Naive thymus-derived CD4-positive, alpha-beta T cell (primary cell): ENCODE measurements around the gene MYL3. TPM values are rescaled to one million over a fixed set of nuclear protein-coding genes. Genes with fewer than 3 reads are reported as not detected.

ENCODE experiments used
- ATAC-seq: fragments of 150-1000 bp; cut with Tn5 transposase; 2 replicates; pipeline ENCODE4 v1.10.0; 2021; ENCODE audit warnings: mild to moderate bottlenecking, moderate library complexity
- CTCF ChIA-PET: fragments of 350-600 bp; sonication (Branson Sonifier 250); formaldehyde crosslinking; loops from one replicate; lab custom pipeline; 2021; ENCODE audit warnings: antibody characterized with exemption; lab: Charles Lee
- POLR2A ChIA-PET: fragments of 350-600 bp; sonication (Branson Sonifier 250); formaldehyde crosslinking; loops from one replicate; lab custom pipeline; 2021; ENCODE audit warnings: antibody characterized with exemption, inconsistent platforms; lab: Charles Lee
- DNase-seq, 9 donors: peaks; one replicate each; pipeline versions ENCODE4 v3.0.0 to v3.0.0-alpha.2; 2020 to 2022; ENCODE audit warnings: mixed read lengths in 1 of 9
- H3K27ac ChIP-seq: one replicate; pipeline ENCODE4 v1.7.0; 2013; ENCODE audit warnings: mild to moderate bottlenecking, low read depth, low read length, moderate library complexity
- H3K27me3 ChIP-seq, 2 donors: one replicate each; pipeline ENCODE4 v1.7.0; 2013; ENCODE audit warnings: low read length in 2 of 2, mild to moderate bottlenecking in 2 of 2, moderate library complexity in 2 of 2; ENCODE audit not compliant: control insufficient read depth in 2 of 2, insufficient read depth in 2 of 2
- H3K36me3 ChIP-seq, 3 experiments: 1 replicate in 2 of 3; 2 replicates in 1 of 3; pipeline ENCODE4 v1.7.0; 2013; ENCODE audit warnings: low read length in 3 of 3, mild to moderate bottlenecking in 3 of 3, moderate library complexity in 1 of 3; ENCODE audit not compliant: insufficient read depth in 3 of 3, control insufficient read depth in 2 of 3
- H3K4me1 ChIP-seq, 2 donors: one replicate each; pipeline ENCODE4 v1.7.0; 2013; ENCODE audit warnings: low read length in 2 of 2, mild to moderate bottlenecking in 2 of 2, moderate library complexity in 1 of 2; ENCODE audit not compliant: control insufficient read depth in 2 of 2, insufficient read depth in 2 of 2
- H3K4me3 ChIP-seq: 2 replicates; pipeline ENCODE4 v1.7.0; 2013; ENCODE audit warnings: mild to moderate bottlenecking, low read length
- H3K9me3 ChIP-seq, 3 experiments: 1 replicate in 2 of 3; 2 replicates in 1 of 3; pipeline ENCODE4 v1.7.0; 2013; ENCODE audit warnings: low read length in 3 of 3; ENCODE audit not compliant: control insufficient read depth in 2 of 3
- H3K27ac Mint-ChIP-seq, 9 donors: one replicate each; pipeline ENCODE4 v1.8.0; 2020 to 2022; ENCODE audit warnings: mixed read lengths in 9 of 9, mild to moderate bottlenecking in 8 of 9, moderate library complexity in 5 of 9, inconsistent platforms in 2 of 9
- H3K27me3 Mint-ChIP-seq, 5 donors: one replicate each; pipeline ENCODE4 v1.8.0; 2021 to 2022; ENCODE audit warnings: mixed read lengths in 5 of 5, mild to moderate bottlenecking in 1 of 5
- H3K36me3 Mint-ChIP-seq, 5 donors: one replicate each; pipeline ENCODE4 v1.8.0; 2020 to 2022; ENCODE audit warnings: mixed read lengths in 5 of 5, mild to moderate bottlenecking in 3 of 5, inconsistent platforms in 1 of 5
- H3K4me1 Mint-ChIP-seq, 7 donors: one replicate each; pipeline ENCODE4 v1.8.0; 2020 to 2022; ENCODE audit warnings: mixed read lengths in 7 of 7, mild to moderate bottlenecking in 3 of 7, inconsistent platforms in 1 of 7
- H3K4me3 Mint-ChIP-seq, 10 donors: one replicate each; pipeline ENCODE4 v1.8.0; 2020 to 2022; ENCODE audit warnings: mild to moderate bottlenecking in 10 of 10, mixed read lengths in 10 of 10, moderate library complexity in 6 of 10, inconsistent platforms in 2 of 10
- H3K9me3 Mint-ChIP-seq, 11 donors: one replicate each; pipeline ENCODE4 v1.8.0; 2020 to 2022; ENCODE audit warnings: mixed read lengths in 11 of 11, mild to moderate bottlenecking in 4 of 11, inconsistent platforms in 1 of 11, moderate library complexity in 1 of 11
- intact Hi-C, 2 donors: fragments of 100-400 bp; cut with micrococcal nuclease; formaldehyde crosslinking; loops; one replicate each; pipeline ENCODE4 v1.15.1; 2023
- polyA plus RNA-seq, 2 donors: library from polyadenylated mRNA; unstranded; fragments of 300-500 nt; fragmentation: Illumina TruSeq; gene quantifications; one replicate each; pipeline ENCODE4 v1.2.3, GENCODE V29; 2021
- total RNA-seq, 6 experiments: library from RNA in 5 of 6; stranded (reverse) in 5 of 6; gene quantifications; 1 replicate in 5 of 6; 2 replicates in 1 of 6; pipeline ENCODE4 v1.2.3 and lab custom pipeline; 2021 to 2026

MYL3 gene
- total and polyA plus RNA-seq, 7 experiments from 2014 or later, result not detected

DNA sequence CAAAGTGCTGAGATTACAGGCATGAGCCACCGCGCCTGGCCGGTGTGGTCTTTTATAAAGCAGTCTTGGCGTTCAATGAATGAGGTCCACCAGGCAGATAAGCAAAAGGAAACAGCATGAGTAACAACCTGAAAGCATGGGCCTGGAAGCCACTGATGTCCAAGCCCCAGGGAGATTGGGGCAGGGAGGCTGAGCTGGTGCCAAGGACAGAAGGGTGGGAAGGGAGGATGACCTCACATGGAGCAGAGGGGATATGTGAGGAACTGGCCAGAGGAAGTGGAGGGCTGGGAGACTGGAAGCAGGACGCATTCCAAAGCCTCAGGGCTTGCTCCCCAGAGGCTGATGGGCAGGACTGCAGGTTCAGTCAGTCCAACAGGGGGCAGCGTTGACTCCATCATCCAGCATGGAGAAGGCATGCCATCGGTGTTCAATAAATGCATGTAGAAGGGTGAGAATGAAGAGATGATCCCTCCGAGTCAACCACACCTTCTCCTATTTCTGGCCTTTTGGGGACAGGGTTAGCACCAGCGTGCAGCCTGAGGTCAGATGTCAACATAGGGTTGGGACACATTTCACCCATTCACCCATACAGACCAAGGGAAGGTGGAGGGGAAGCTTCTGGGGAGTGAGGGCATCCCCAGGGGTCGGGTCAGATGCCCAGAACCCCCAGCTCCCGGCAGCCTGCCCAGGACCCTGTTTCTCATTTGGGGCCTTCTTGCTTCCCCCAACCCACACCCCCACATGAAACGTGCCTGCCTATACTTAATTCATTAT lies 14.8 kb downstream of the MYL3 start:
- Histone ChIP-seq H3K4me1 (peaks cover 0 to 11% of the 10 kb centered on the region in 2 donors), H3K27me3 (no peaks in the 10 kb centered on the region), H3K9me3 (no peaks in the 10 kb centered on the region), H3K4me3 (no peak overlapping the region), H3K36me3 (no peaks in the 10 kb centered on the region), H3K27ac (no peak overlapping the region)
- Mint-ChIP-seq H3K4me1 (peaks cover 0 to 14% (median 5%) of the 10 kb centered on the region in 7 donors), H3K9me3 (peaks cover 0 to 4% (median 0%) of the 10 kb centered on the region in 11 donors), H3K36me3 (no peaks in the 10 kb centered on the region), H3K4me3 (peak overlapping the region in 1 of 10 donors; percentile 70), H3K27ac (peak overlapping the region in 1 of 9 donors; percentile 47), H3K27me3 (peaks cover 0 to 17% (median 0%) of the 10 kb centered on the region in 5 donors)
- ChIA-PET POLR2A (no interaction called here), CTCF (no interaction called here)
- peak in 3 of 9 donors; percentile 9 to 24 (median 17) for DNase-seq
- intact Hi-C loops, result loop anchor here in 1 of 2 donors (5.0 kb wide), 1 partner anchor 156 kb away; the partner anchor contains the start of gene ALS2CL
- ATAC-seq, result no peak

GRCh38 chr3:46847744-46848143 lies 15.5 kb downstream of the MYL3 start:
- H3K4me3 Mint-ChIP-seq, result no peak overlapping the region
- H3K9me3 Mint-ChIP-seq, result peaks cover 0 to 9% (median 2%) of the 10 kb centered on the region in 11 donors
- H3K27me3 Mint-ChIP-seq, result peaks cover 0 to 23% (median 0%) of the 10 kb centered on the region in 5 donors
- H3K36me3 Mint-ChIP-seq, result no peaks in the 10 kb centered on the region
- Histone ChIP-seq H3K36me3 (no peaks in the 10 kb centered on the region), H3K27me3 (no peaks in the 10 kb centered on the region), H3K4me3 (no peak overlapping the region), H3K9me3 (no peaks in the 10 kb centered on the region), H3K27ac (no peak overlapping the region), H3K4me1 (peaks cover 0 to 11% of the 10 kb centered on the region in 2 donors)
- H3K27ac Mint-ChIP-seq, result no peak overlapping the region
- DNase-seq (no peak), ATAC-seq (no peak)
- intact Hi-C loops, result loop anchor here in 1 of 2 donors (2.0 to 5.0 kb wide), 3 partner anchors 35 to 435 kb away; partner anchors contain the start of genes ALS2CL, KIF9 and KLHL18
- peaks cover 0 to 14% (median 5%) of the 10 kb centered on the region in 7 donors for H3K4me1 Mint-ChIP-seq
- CTCF ChIA-PET, result interaction anchor here (0.8 kb wide), 1 partner anchor 12 kb away, joined by 5 read pairs; no protein-coding TSS in a partner anchor
- POLR2A ChIA-PET, result no interaction called here

- CTCF ChIA-PET, result interaction anchor here (0.7 to 1.0 kb wide), 3 partner anchors 13 to 122 kb away, joined by 3 to 5 read pairs (median 3); no protein-coding TSS in a partner anchor
- Histone ChIP-seq H3K27me3 (no peaks in the 10 kb centered on the region), H3K27ac (peak overlapping the region; percentile 65), H3K36me3 (no peaks in the 10 kb centered on the region), H3K4me3 (peak overlapping the region; percentile 66), H3K4me1 (peaks cover 0 to 11% of the 10 kb centered on the region in 2 donors), H3K9me3 (no peaks in the 10 kb centered on the region)
- no peak for ATAC-seq
- peaks cover 0 to 29% (median 0%) of the 10 kb centered on the region in 5 donors for H3K27me3 Mint-ChIP-seq
- H3K4me3 Mint-ChIP-seq, result peak overlapping the region; percentile 50 to 91 (median 74)
- peaks cover 0 to 14% (median 5%) of the 10 kb centered on the region in 7 donors for H3K4me1 Mint-ChIP-seq
- intact Hi-C loops, result loop anchor here in 1 of 2 donors (1.0 to 5.0 kb wide), 4 partner anchors 34 to 436 kb away; partner anchors contain the start of genes ALS2CL, KIF9 and KLHL18
- peak overlapping the region in 5 of 9 donors; percentile 21 to 75 (median 32) for H3K27ac Mint-ChIP-seq
- H3K36me3 Mint-ChIP-seq, result no peaks in the 10 kb centered on the region
- DNase-seq, result no peak
- POLR2A ChIA-PET, result no interaction called here
- peaks cover 0 to 16% (median 7%) of the 10 kb centered on the region in 11 donors for H3K9me3 Mint-ChIP-seq
These were observed 16.4 kb downstream of the MYL3 start for GRCh38 chr3:46846624-46847542.

GRCh38 chr3:46845860-46846623 lies 17.2 kb downstream of the MYL3 start:
- peaks cover 0 to 11% of the 10 kb centered on the region in 2 donors for H3K4me1 ChIP-seq
- Mint-ChIP-seq H3K36me3 (peaks cover 0 to 4% (median 0%) of the 10 kb centered on the region in 5 donors), H3K9me3 (peaks cover 5 to 24% (median 15%) of the 10 kb centered on the region in 11 donors), H3K4me1 (peaks cover 0 to 14% (median 5%) of the 10 kb centered on the region in 7 donors), H3K27ac (peak overlapping the region in 6 of 9 donors; percentile 20 to 75 (median 60)), H3K4me3 (peak overlapping the region; percentile 50 to 91 (median 82)), H3K27me3 (peaks cover 0 to 36% (median 0%) of the 10 kb centered on the region in 5 donors)
- peak overlapping the region; percentile 65 for H3K27ac ChIP-seq
- H3K27me3 ChIP-seq, result no peaks in the 10 kb centered on the region
- H3K4me3 ChIP-seq, result peak overlapping the region; percentile 66
- CTCF ChIA-PET, result interaction anchor here (0.7 to 1.2 kb wide), 3 partner anchors 14 to 121 kb away, joined by 3 read pairs; no protein-coding TSS in a partner anchor
- peaks cover 0 to 4% (median 0%) of the 10 kb centered on the region in 3 experiments for H3K9me3 ChIP-seq
- H3K36me3 ChIP-seq, result no peaks in the 10 kb centered on the region
- peak; percentile 97 for ATAC-seq
- POLR2A ChIA-PET, result no interaction called here
- peak; percentile 69 to 83 (median 78) for DNase-seq
- intact Hi-C loops, result loop anchor here in 1 of 2 donors (1.0 to 5.0 kb wide), 4 partner anchors 33 to 437 kb away; partner anchors contain the start of genes ALS2CL, KIF9 and KLHL18

DNA sequence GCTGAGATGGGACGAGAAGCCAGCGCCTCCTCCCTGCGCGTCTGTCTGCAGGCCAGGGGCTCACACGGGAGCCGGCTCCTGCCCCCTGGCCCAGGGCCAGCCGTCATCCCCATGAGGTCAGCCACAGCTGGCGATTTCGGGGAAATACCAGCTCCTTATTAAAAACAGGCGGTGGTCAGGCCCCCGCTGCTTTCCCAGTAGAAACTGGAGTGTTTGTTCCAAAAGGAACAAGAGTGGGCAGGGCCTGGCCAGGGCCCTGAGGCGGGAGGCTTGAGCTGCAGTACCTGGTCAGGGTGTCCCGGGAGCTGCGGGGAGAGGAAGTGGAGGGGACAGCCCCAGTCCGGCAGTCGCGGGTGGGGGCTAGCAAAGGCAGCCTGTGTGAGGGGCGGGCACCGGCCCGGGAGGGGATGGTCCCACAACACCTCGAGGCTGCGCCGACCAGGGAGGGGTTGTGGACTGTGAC lies 17.8 kb downstream of the MYL3 start:
- Mint-ChIP-seq H3K27me3 (peaks cover 0 to 36% (median 0%) of the 10 kb centered on the region in 5 donors), H3K27ac (peak overlapping the region in 8 of 9 donors; percentile 48 to 85 (median 62)), H3K4me3 (peak overlapping the region; percentile 69 to 91 (median 84)), H3K9me3 (peaks cover 5 to 31% (median 20%) of the 10 kb centered on the region in 11 donors), H3K4me1 (peaks cover 0 to 14% (median 5%) of the 10 kb centered on the region in 7 donors), H3K36me3 (peaks cover 0 to 5% (median 0%) of the 10 kb centered on the region in 5 donors)
- intact Hi-C loops, result loop anchor here in 1 of 2 donors (5.0 kb wide), 1 partner anchor 153 kb away; the partner anchor contains the start of gene ALS2CL
- Histone ChIP-seq H3K9me3 (peaks cover 0 to 9% (median 2%) of the 10 kb centered on the region in 3 experiments), H3K36me3 (no peaks in the 10 kb centered on the region), H3K4me3 (peak overlapping the region; percentile 66), H3K27me3 (no peaks in the 10 kb centered on the region), H3K27ac (peak overlapping the region; percentile 65), H3K4me1 (peaks cover 0 to 11% of the 10 kb centered on the region in 2 donors)
- ATAC-seq, result no peak
- peak in 2 of 9 donors; percentile 5 to 37 for DNase-seq
- ChIA-PET CTCF (interaction anchor here (1.0 to 1.2 kb wide), 2 partner anchors 14 to 56 kb away, joined by 3 read pairs; no protein-coding TSS in a partner anchor), POLR2A (interaction anchor here (0.6 kb wide), 1 partner anchor 8 kb away, joined by 3 read pairs; no protein-coding TSS in a partner anchor)
